HCT116 (cell line): ENCODE measurements around the gene SLC25A29. TPM values are rescaled to one million over a fixed set of nuclear protein-coding genes. Genes with fewer than 3 reads are reported as not detected.

Source experiments
- ATAC-seq: fragments of 200-7000 bp; cut with Tn5 transposase; 2 replicates; pipeline ENCODE4 v1.9.1; 2020; ENCODE audit warnings: mild to moderate bottlenecking, moderate library complexity
- BruUV-seq: library from RNA; stranded (reverse); fragments of 400-500 nt; replicated peaks from 2 replicates; lab custom pipeline; 2021; lab: Mats Ljungman, UMichigan
- CTCF ChIA-PET: fragments of 300-600 bp; sonication (Branson Sonifier 250); formaldehyde crosslinking; loops from one replicate; lab custom pipeline; 2021; ENCODE audit warnings: antibody characterized with exemption; lab: Charles Lee
- POLR2A ChIA-PET: fragments of 300-600, 350-600 bp; sonication (Branson Sonifier 250); formaldehyde crosslinking; loops from one replicate; lab custom pipeline; 2021; ENCODE audit warnings: antibody characterized with exemption; lab: Charles Lee
- RAD21 ChIA-PET, 2 experiments: fragments of 300-600 bp; sonication (Branson Sonifier 250); formaldehyde crosslinking; loops; one replicate each; lab custom pipeline; 2023; ENCODE audit warnings: low total read pairs in 2 of 2; ENCODE audit not compliant: uncharacterized antibody in 2 of 2, unreplicated experiment in 2 of 2, low non-redundant PET in 1 of 2; lab: Charles Lee
- DNase-seq: peaks from one replicate; pipeline ENCODE4 v3.0.0-alpha.2; 2010; ENCODE audit warnings: low read depth, low spot score
- H2AFZ ChIP-seq: fragments of 200-600 bp; shearing (Covaris generic), sonication (generic); 2 replicates; pipeline ENCODE4 v1.6.1; 2017; ENCODE audit warnings: low read depth, mixed run types, mixed read lengths, antibody characterized with exemption, low read length; ENCODE audit not compliant: poor library complexity, severe bottlenecking
- H3K27ac ChIP-seq: 2 replicates; pipeline ENCODE4 v1.5.1; 2012; ENCODE audit warnings: low read depth, low read length
- H3K27me3 ChIP-seq: fragments of 200-600 bp; sonication (generic); 2 replicates; pipeline ENCODE4 v1.6.1; 2016; ENCODE audit warnings: mixed run types, low read length, mixed read lengths; ENCODE audit not compliant: insufficient read depth
- H3K36me3 ChIP-seq, 2 experiments: fragments of 200-500 bp in 1 of 2; fragments of 200-600 bp in 1 of 2; sonication (Bioruptor generic) in 1 of 2; sonication (generic) in 1 of 2; 2 replicates each; pipeline versions ENCODE4 v1.5.1 to v1.6.1; 2014 to 2016; ENCODE audit warnings: low read length in 2 of 2, inconsistent platforms in 1 of 2, mixed read lengths in 1 of 2, mixed run types in 1 of 2; ENCODE audit not compliant: insufficient read depth in 2 of 2, control insufficient read depth in 1 of 2
- H3K4me1 ChIP-seq, 2 experiments: fragments of 200-600 bp in 1 of 2; sonication (generic) in 1 of 2; 2 replicates each; pipeline versions ENCODE4 v1.5.1 to v1.6.1; 2012 to 2017; ENCODE audit warnings: low read length in 2 of 2, inconsistent platforms in 1 of 2, mild to moderate bottlenecking in 1 of 2, mixed read lengths in 1 of 2, mixed run types in 1 of 2, moderate library complexity in 1 of 2; ENCODE audit not compliant: insufficient read depth in 2 of 2, control insufficient read depth in 1 of 2
- H3K4me2 ChIP-seq: fragments of 200-600 bp; sonication (generic); 2 replicates; pipeline ENCODE4 v1.6.1; 2017; ENCODE audit warnings: mixed run types, low read length, mixed read lengths
- H3K4me3 ChIP-seq, 2 experiments: fragments of 200-600 bp in 1 of 2; sonication (generic) in 1 of 2; replicated peaks in 1 of 2; 2 replicates each; pipeline ENCODE4 v1.5.1; 2011 to 2016; ENCODE audit warnings: low read length in 2 of 2, control low read depth in 1 of 2, low read depth in 1 of 2, mild to moderate bottlenecking in 1 of 2, mixed read lengths in 1 of 2, mixed run types in 1 of 2
- H3K79me2 ChIP-seq: fragments of 200-600 bp; sonication (generic); 2 replicates; pipeline ENCODE4 v1.6.1; 2017; ENCODE audit warnings: mild to moderate bottlenecking, mixed run types, low read length, moderate library complexity, mixed read lengths; ENCODE audit not compliant: insufficient read depth
- H3K9ac ChIP-seq: fragments of 200-600 bp; sonication (generic); 2 replicates; pipeline ENCODE4 v1.6.1; 2016; ENCODE audit warnings: low read length, mixed read lengths
- H3K9me2 ChIP-seq: fragments of 200-600 bp; sonication (generic), shearing (Covaris generic); 2 replicates; pipeline ENCODE4 v1.6.1; 2017; ENCODE audit warnings: mixed run types, mild to moderate bottlenecking, moderate library complexity; ENCODE audit not compliant: insufficient read depth
- H3K9me3 ChIP-seq, 2 experiments: fragments of 200-500 bp in 1 of 2; fragments of 200-600 bp in 1 of 2; sonication (Bioruptor generic) in 1 of 2; sonication (generic) in 1 of 2; 2 replicates each; pipeline ENCODE4 v1.6.1; 2014 to 2017; ENCODE audit warnings: low read length in 2 of 2, mixed read lengths in 2 of 2, inconsistent platforms in 1 of 2, low read depth in 1 of 2, mild to moderate bottlenecking in 1 of 2, mixed run types in 1 of 2, moderate library complexity in 1 of 2; ENCODE audit not compliant: control insufficient read depth in 1 of 2, insufficient read depth in 1 of 2
- H4K20me1 ChIP-seq: fragments of 200-600 bp; sonication (generic), shearing (Covaris generic); 2 replicates; pipeline ENCODE4 v1.6.1; 2017; ENCODE audit warnings: mixed run types, mild to moderate bottlenecking, moderate library complexity; ENCODE audit not compliant: insufficient read depth
- EZH2 ChIP-seq: fragments of 200-600 bp; sonication (generic); IDR thresholded peaks from 2 replicates; pipeline ENCODE4 v1.6.1; 2017; ENCODE audit warnings: antibody characterized with exemption, mixed run types
- FOSL1 ChIP-seq: IDR thresholded peaks from 2 replicates; pipeline ENCODE4 v1.6.1; 2012; ENCODE audit warnings: low read depth
- POLR2A ChIP-seq: IDR thresholded peaks from 2 replicates; pipeline ENCODE4 v1.7.0; 2011; ENCODE audit warnings: borderline replicate concordance; ENCODE audit not compliant: insufficient read depth, insufficient read length; ENCODE audit errors: extremely low read depth
- POLR2AphosphoS5 ChIP-seq: IDR thresholded peaks from 2 replicates; pipeline ENCODE4 v1.6.1; 2011; ENCODE audit warnings: mild to moderate bottlenecking, low read depth, low read length, moderate library complexity
- RAD21 ChIP-seq: IDR thresholded peaks from 2 replicates; pipeline ENCODE4 v1.6.1; 2012; ENCODE audit warnings: low read depth, mild to moderate bottlenecking
- TCF7L2 ChIP-seq: IDR thresholded peaks from 2 replicates; pipeline ENCODE4 v1.7.0; 2011; ENCODE audit warnings: borderline replicate concordance, inconsistent platforms; ENCODE audit not compliant: insufficient read depth, insufficient read length; ENCODE audit errors: extremely low read depth
- ZFX ChIP-seq: fragments of 450-650 bp; IDR thresholded peaks from 2 replicates; pipeline ENCODE4 v1.6.1; 2017
- ZNF274 ChIP-seq: fragments of 200-500 bp; sonication (Bioruptor generic); IDR thresholded peaks from 2 replicates; pipeline ENCODE4 v1.6.1; 2014; ENCODE audit warnings: mild to moderate bottlenecking, low read depth, low read length, inconsistent platforms
- intact Hi-C: fragments of 100-400 bp; cut with micrococcal nuclease; formaldehyde crosslinking; loops from 2 replicates; pipeline ENCODE4 v1.10.0; 2022
- total RNA-seq: library from RNA; stranded (reverse); gene quantifications from one replicate; pipeline ENCODE4 v1.2.1, GENCODE V29; 2021; ENCODE audit not compliant: unreplicated experiment
- TF ChIP-seq, protein P1 (sequence below), 3 experiments: fragments of 200-600 bp in 1 of 3; sonication (generic) in 1 of 3; IDR thresholded peaks in 2 of 3; conservative IDR thresholded peaks in 1 of 3; 2 replicates each; pipeline ENCODE4 v1.5.1; 2012 to 2017; ENCODE audit warnings: low read depth in 2 of 3, low read length in 2 of 3, antibody characterized with exemption in 1 of 3, borderline replicate concordance in 1 of 3, control low read depth in 1 of 3, mild to moderate bottlenecking in 1 of 3, mixed read lengths in 1 of 3, mixed run types in 1 of 3, moderate library complexity in 1 of 3; ENCODE audit not compliant: insufficient read depth in 1 of 3
- TF ChIP-seq, protein P2 (sequence below): IDR thresholded peaks from 2 replicates; pipeline ENCODE4 v1.6.1; 2012

The SLC25A29 gene
- total RNA-seq, 1 experiment from 2014 or later: 38.7 TPM

- TF ChIP-seq, protein P1, sequence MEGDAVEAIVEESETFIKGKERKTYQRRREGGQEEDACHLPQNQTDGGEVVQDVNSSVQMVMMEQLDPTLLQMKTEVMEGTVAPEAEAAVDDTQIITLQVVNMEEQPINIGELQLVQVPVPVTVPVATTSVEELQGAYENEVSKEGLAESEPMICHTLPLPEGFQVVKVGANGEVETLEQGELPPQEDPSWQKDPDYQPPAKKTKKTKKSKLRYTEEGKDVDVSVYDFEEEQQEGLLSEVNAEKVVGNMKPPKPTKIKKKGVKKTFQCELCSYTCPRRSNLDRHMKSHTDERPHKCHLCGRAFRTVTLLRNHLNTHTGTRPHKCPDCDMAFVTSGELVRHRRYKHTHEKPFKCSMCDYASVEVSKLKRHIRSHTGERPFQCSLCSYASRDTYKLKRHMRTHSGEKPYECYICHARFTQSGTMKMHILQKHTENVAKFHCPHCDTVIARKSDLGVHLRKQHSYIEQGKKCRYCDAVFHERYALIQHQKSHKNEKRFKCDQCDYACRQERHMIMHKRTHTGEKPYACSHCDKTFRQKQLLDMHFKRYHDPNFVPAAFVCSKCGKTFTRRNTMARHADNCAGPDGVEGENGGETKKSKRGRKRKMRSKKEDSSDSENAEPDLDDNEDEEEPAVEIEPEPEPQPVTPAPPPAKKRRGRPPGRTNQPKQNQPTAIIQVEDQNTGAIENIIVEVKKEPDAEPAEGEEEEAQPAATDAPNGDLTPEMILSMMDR (IDR thresholded peaks at IDR 0.05 in 2 of 3, conservative IDR thresholded peaks at IDR 0.05 in 1 of 3; ENCODE audit: borderline replicate concordance in 1 of 3, insufficient read depth in 1 of 3, low read depth in 2 of 3, low read length in 2 of 3): no peak
- no peak for TF ChIP-seq POLR2AphosphoS5
- TF ChIP-seq ZFX: no peak
- TF ChIP-seq EZH2: no peak
Observed at GRCh38 chr14:100350276-100350926, 44.2 kb upstream of the SLC25A29 start (continued).

- no peaks in the 10 kb centered on the region for H3K9me2 ChIP-seq
- no peaks in the 10 kb centered on the region for H3K79me2 ChIP-seq
- TF ChIP-seq TCF7L2: no peak
- TF ChIP-seq POLR2A: no peak
- TF ChIP-seq, protein P2, sequence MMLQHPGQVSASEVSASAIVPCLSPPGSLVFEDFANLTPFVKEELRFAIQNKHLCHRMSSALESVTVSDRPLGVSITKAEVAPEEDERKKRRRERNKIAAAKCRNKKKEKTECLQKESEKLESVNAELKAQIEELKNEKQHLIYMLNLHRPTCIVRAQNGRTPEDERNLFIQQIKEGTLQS: no peak
- TF ChIP-seq ZNF274: no peak
- TF ChIP-seq POLR2AphosphoS5: no peak
- no peak for TF ChIP-seq RAD21
- no peak for TF ChIP-seq FOSL1
- ATAC-seq (no peak), DNase-seq (no peak)
- CTCF ChIA-PET: no interaction called here
- no peak overlapping the region for H2AFZ ChIP-seq
- RAD21 ChIA-PET: no interaction called here
- H3K4me1 ChIP-seq: no peaks in the 10 kb centered on the region
- H3K27me3 ChIP-seq: no peaks in the 10 kb centered on the region
- peaks cover 5 to 13% of the 10 kb centered on the region in 2 experiments; a peak in 3 of 4 replicates for H3K36me3 ChIP-seq
- no peak overlapping the region for H3K27ac ChIP-seq
- no peaks in the 10 kb centered on the region for H3K9me3 ChIP-seq
- H3K9ac ChIP-seq: no peak overlapping the region
- POLR2A ChIA-PET: no interaction called here
- intact Hi-C loops: no loop called here
- no peak overlapping the region for H3K4me3 ChIP-seq
- no peaks in the 10 kb centered on the region for H4K20me1 ChIP-seq
- H3K4me2 ChIP-seq: no peak overlapping the region
- BruUV-seq: no TSS peak
Observed at GRCh38 chr14:100348784-100349685, 42.8 kb upstream of the SLC25A29 start.
